ENCODE data around the gene ADISSP. TPM values are rescaled to one million over a fixed set of nuclear protein-coding genes. Genes with fewer than 3 reads are reported as not detected.

The ADISSP gene
- total and polyA plus RNA-seq, 2 experiments from 2014 or later = 86.6 to 126 TPM

DNA sequence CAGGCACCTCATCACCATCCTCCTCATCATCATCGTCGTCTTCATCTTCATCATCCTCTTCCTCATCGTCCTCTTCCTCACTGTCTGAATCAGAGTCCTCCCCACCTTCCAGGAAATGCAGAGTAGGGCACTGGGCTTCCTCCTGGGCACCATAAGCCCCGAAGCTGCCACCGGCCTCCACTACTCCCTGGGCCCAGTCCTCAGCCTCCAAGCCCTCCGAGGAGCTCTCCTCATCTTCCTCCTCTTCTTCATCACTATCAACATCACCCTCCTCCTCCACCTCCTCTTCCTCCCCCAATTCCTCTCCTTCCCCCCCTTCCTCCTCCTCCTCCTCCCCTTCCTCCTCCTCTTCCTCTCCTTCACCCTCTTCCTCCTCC lies 17.3 kb upstream of the ADISSP start:
- Histone ChIP-seq H3K36me3 (ENCODE audit: insufficient read depth) (no peaks in the 10 kb centered on the region), H3K9me2 (ENCODE audit: insufficient read depth) (no peaks in the 10 kb centered on the region), H3K4me1 (ENCODE audit: insufficient read depth) (peaks cover 7% of the 10 kb centered on the region; the same call in 1 of the 2 replicates), H3F3A (replicated peaks; ENCODE audit: low read depth) (peaks cover 7% of the 10 kb centered on the region; the same call in 1 of the 2 replicates), H3K27me3 (ENCODE audit: insufficient read depth) (peaks cover 40% of the 10 kb centered on the region), H3K4me2 (peak overlapping the region; percentile 82; the same call in 1 of the 2 replicates), H2AFZ (no peak overlapping the region), H3K4me3 (peak overlapping the region; percentile 67; the same call in 1 of the 2 replicates), H3K27ac (ENCODE audit: low read depth) (no peak overlapping the region), H4K20me1 (replicated peaks; ENCODE audit: insufficient read depth) (peaks cover 25% of the 10 kb centered on the region), H3K79me2 (replicated peaks; ENCODE audit: insufficient read depth) (no peaks in the 10 kb centered on the region; the same call in 1 of the 2 replicates)
- TF ChIP-seq, protein P1, sequence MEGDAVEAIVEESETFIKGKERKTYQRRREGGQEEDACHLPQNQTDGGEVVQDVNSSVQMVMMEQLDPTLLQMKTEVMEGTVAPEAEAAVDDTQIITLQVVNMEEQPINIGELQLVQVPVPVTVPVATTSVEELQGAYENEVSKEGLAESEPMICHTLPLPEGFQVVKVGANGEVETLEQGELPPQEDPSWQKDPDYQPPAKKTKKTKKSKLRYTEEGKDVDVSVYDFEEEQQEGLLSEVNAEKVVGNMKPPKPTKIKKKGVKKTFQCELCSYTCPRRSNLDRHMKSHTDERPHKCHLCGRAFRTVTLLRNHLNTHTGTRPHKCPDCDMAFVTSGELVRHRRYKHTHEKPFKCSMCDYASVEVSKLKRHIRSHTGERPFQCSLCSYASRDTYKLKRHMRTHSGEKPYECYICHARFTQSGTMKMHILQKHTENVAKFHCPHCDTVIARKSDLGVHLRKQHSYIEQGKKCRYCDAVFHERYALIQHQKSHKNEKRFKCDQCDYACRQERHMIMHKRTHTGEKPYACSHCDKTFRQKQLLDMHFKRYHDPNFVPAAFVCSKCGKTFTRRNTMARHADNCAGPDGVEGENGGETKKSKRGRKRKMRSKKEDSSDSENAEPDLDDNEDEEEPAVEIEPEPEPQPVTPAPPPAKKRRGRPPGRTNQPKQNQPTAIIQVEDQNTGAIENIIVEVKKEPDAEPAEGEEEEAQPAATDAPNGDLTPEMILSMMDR (conservative IDR thresholded peaks at IDR 0.05; ENCODE audit: low read depth in 2 of 2) = no peak
- TF ChIP-seq, protein P2, sequence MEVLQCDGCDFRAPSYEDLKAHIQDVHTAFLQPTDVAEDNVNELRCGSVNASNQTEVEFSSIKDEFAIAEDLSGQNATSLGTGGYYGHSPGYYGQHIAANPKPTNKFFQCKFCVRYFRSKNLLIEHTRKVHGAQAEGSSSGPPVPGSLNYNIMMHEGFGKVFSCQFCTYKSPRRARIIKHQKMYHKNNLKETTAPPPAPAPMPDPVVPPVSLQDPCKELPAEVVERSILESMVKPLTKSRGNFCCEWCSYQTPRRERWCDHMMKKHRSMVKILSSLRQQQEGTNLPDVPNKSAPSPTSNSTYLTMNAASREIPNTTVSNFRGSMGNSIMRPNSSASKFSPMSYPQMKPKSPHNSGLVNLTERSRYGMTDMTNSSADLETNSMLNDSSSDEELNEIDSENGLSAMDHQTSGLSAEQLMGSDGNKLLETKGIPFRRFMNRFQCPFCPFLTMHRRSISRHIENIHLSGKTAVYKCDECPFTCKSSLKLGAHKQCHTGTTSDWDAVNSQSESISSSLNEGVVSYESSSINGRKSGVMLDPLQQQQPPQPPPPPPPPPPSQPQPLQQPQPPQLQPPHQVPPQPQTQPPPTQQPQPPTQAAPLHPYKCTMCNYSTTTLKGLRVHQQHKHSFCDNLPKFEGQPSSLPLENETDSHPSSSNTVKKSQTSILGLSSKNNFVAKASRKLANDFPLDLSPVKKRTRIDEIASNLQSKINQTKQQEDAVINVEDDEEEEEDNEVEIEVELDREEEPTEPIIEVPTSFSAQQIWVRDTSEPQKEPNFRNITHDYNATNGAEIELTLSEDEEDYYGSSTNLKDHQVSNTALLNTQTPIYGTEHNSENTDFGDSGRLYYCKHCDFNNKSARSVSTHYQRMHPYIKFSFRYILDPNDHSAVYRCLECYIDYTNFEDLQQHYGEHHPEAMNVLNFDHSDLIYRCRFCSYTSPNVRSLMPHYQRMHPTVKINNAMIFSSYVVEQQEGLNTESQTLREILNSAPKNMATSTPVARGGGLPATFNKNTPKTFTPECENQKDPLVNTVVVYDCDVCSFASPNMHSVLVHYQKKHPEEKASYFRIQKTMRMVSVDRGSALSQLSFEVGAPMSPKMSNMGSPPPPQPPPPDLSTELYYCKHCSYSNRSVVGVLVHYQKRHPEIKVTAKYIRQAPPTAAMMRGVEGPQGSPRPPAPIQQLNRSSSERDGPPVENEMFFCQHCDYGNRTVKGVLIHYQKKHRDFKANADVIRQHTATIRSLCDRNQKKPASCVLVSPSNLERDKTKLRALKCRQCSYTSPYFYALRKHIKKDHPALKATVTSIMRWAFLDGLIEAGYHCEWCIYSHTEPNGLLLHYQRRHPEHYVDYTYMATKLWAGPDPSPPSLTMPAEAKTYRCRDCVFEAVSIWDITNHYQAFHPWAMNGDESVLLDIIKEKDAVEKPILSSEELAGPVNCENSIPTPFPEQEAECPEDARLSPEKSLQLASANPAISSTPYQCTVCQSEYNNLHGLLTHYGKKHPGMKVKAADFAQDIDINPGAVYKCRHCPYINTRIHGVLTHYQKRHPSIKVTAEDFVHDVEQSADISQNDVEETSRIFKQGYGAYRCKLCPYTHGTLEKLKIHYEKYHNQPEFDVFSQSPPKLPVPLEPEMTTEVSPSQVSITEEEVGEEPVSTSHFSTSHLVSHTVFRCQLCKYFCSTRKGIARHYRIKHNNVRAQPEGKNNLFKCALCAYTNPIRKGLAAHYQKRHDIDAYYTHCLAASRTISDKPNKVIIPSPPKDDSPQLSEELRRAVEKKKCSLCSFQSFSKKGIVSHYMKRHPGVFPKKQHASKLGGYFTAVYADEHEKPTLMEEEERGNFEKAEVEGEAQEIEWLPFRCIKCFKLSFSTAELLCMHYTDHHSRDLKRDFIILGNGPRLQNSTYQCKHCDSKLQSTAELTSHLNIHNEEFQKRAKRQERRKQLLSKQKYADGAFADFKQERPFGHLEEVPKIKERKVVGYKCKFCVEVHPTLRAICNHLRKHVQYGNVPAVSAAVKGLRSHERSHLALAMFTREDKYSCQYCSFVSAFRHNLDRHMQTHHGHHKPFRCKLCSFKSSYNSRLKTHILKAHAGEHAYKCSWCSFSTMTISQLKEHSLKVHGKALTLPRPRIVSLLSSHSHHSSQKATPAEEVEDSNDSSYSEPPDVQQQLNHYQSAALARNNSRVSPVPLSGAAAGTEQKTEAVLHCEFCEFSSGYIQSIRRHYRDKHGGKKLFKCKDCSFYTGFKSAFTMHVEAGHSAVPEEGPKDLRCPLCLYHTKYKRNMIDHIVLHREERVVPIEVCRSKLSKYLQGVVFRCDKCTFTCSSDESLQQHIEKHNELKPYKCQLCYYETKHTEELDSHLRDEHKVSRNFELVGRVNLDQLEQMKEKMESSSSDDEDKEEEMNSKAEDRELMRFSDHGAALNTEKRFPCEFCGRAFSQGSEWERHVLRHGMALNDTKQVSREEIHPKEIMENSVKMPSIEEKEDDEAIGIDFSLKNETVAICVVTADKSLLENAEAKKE (CRISPR knock-in tag; IDR thresholded peaks at IDR 0.05) = no peak
- TF ChIP-seq EZH2phosphoT487 (IDR thresholded peaks at IDR 0.05; ENCODE audit: unreplicated experiment) (no peak), STAT1 (IDR thresholded peaks at IDR 0.05; ENCODE audit: unreplicated experiment) (no peak), CREB1 (CRISPR knock-in tag; IDR thresholded peaks at IDR 0.05; ENCODE audit: low read depth) (no peak), JUNB (IDR thresholded peaks at IDR 0.05; ENCODE audit: unreplicated experiment) (no peak), ZNF114 (CRISPR knock-in tag; IDR thresholded peaks at IDR 0.05) (no peak)
- TF ChIP-seq, protein P3, sequence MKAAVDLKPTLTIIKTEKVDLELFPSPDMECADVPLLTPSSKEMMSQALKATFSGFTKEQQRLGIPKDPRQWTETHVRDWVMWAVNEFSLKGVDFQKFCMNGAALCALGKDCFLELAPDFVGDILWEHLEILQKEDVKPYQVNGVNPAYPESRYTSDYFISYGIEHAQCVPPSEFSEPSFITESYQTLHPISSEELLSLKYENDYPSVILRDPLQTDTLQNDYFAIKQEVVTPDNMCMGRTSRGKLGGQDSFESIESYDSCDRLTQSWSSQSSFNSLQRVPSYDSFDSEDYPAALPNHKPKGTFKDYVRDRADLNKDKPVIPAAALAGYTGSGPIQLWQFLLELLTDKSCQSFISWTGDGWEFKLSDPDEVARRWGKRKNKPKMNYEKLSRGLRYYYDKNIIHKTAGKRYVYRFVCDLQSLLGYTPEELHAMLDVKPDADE (IDR thresholded peaks at IDR 0.05) = no peak
- Mint-ChIP-seq H3K36me3 (ENCODE audit: low read depth) (peaks cover 6% of the 10 kb centered on the region), H3K27me3 (ENCODE audit: insufficient read depth, low read depth, poor library complexity) (peaks cover 13% of the 10 kb centered on the region), H3K27ac (no peak overlapping the region), H3K9me3 (no peaks in the 10 kb centered on the region), H3K4me1 (peaks cover 27% of the 10 kb centered on the region), H3K4me3 (peak overlapping the region; percentile 39; the same call in 1 of the 3 replicates)
- no peak for ATAC-seq
- DNase-seq (ENCODE audit: low spot score) = no peak

Measured in GM23338 (cell line).